Endothelial cell of umbilical vein (primary cell): ENCODE measurements around the gene CPT1A. TPM values are rescaled to one million over a fixed set of nuclear protein-coding genes. Genes with fewer than 3 reads are reported as not detected.

Source experiments
- BruUV-seq: library from RNA; stranded (reverse); fragments of 400-500 nt; replicated peaks from 2 replicates; lab custom pipeline; 2021; lab: Mats Ljungman, UMichigan
- CTCF ChIA-PET: fragments of 300-600, 350-600 bp; sonication (Branson Sonifier 250); formaldehyde crosslinking; loops from one replicate; lab custom pipeline; 2021; ENCODE audit warnings: antibody characterized with exemption, inconsistent platforms; lab: Charles Lee
- POLR2A ChIA-PET: fragments of 300-600, 350-600 bp; sonication (Branson Sonifier 250); formaldehyde crosslinking; loops from one replicate; lab custom pipeline; 2021; ENCODE audit warnings: antibody characterized with exemption, inconsistent platforms; lab: Charles Lee
- DNase-seq: peaks from one replicate; pipeline ENCODE4 v3.0.0-alpha.2; 2011; ENCODE audit warnings: low read depth, low spot score
- FAIRE-seq: peaks from 2 replicates; lab custom pipeline; 2011; peaks lifted over from hg19 to GRCh38; lab: Jason Lieb, UNC
- H2AFZ ChIP-seq: 2 replicates; pipeline ENCODE4 v1.6.0; 2012; ENCODE audit warnings: low read depth, low read length, control low read depth, inconsistent platforms
- H3K27ac ChIP-seq: 2 replicates; pipeline ENCODE4 v1.5.1; 2011; ENCODE audit warnings: low read depth, mild to moderate bottlenecking, control low read depth, low read length, moderate library complexity; ENCODE audit not compliant: insufficient read depth
- H3K27me3 ChIP-seq, 2 experiments: 2 replicates each; pipeline versions ENCODE4 v1.6.0 to v1.6.1; 2011; ENCODE audit warnings: low read length in 2 of 2, mixed read lengths in 1 of 2; ENCODE audit not compliant: control insufficient read depth in 2 of 2, insufficient read depth in 2 of 2
- H3K36me3 ChIP-seq, 2 experiments: 2 replicates in 1 of 2; 3 replicates in 1 of 2; pipeline ENCODE4 v1.5.1; 2011; ENCODE audit warnings: low read length in 2 of 2, mild to moderate bottlenecking in 1 of 2, moderate library complexity in 1 of 2; ENCODE audit not compliant: control insufficient read depth in 2 of 2, insufficient read depth in 2 of 2; ENCODE audit errors: extremely low read depth in 1 of 2
- H3K4me1 ChIP-seq: 3 replicates; pipeline ENCODE4 v1.5.1; 2011; ENCODE audit warnings: mild to moderate bottlenecking, low read length; ENCODE audit not compliant: control insufficient read depth, insufficient read depth; ENCODE audit errors: extremely low read depth
- H3K4me2 ChIP-seq: 2 replicates; pipeline ENCODE4 v1.6.1; 2011; ENCODE audit warnings: low read length, control low read depth, mixed read lengths; ENCODE audit not compliant: insufficient read depth
- H3K4me3 ChIP-seq, 3 experiments: fragments of 200-600 bp in 1 of 3; sonication (generic), shearing (Covaris generic) in 1 of 3; replicated peaks in 1 of 3; 2 replicates each; pipeline ENCODE4 v1.5.1; 2011 to 2016; ENCODE audit warnings: control low read depth in 3 of 3, low read length in 3 of 3, mild to moderate bottlenecking in 2 of 3, inconsistent platforms in 1 of 3, low read depth in 1 of 3, moderate library complexity in 1 of 3; ENCODE audit not compliant: insufficient read depth in 1 of 3
- H3K79me2 ChIP-seq: 2 replicates; pipeline ENCODE4 v1.6.0; 2012; ENCODE audit warnings: low read length, inconsistent platforms; ENCODE audit not compliant: control insufficient read depth, insufficient read depth
- H3K9ac ChIP-seq: replicated peaks from 2 replicates; pipeline ENCODE3; 2011; ENCODE audit warnings: low read length, control low read depth; ENCODE audit not compliant: insufficient read depth; ENCODE audit errors: extremely low read depth
- H3K9me1 ChIP-seq: replicated peaks from 3 replicates; pipeline ENCODE4 v1.6.0; 2011; ENCODE audit warnings: mild to moderate bottlenecking, low read length; ENCODE audit not compliant: control insufficient read depth, insufficient read depth; ENCODE audit errors: extremely low read depth
- H3K9me3 ChIP-seq: replicated peaks from 2 replicates; pipeline ENCODE4 v1.5.1; 2012; ENCODE audit warnings: low read length, inconsistent platforms; ENCODE audit not compliant: control insufficient read depth, insufficient read depth
- H4K20me1 ChIP-seq: replicated peaks from 2 replicates; pipeline ENCODE3; 2011; ENCODE audit warnings: mild to moderate bottlenecking, low read length; ENCODE audit not compliant: control insufficient read depth, insufficient read depth; ENCODE audit errors: extremely low read depth
- CTCF ChIP-seq, 2 donors: IDR thresholded peaks; 1 replicate in 1 of 2; 2 replicates in 1 of 2; pipeline ENCODE4 v1.5.1; 2011; ENCODE audit warnings: low read length in 2 of 2, mild to moderate bottlenecking in 2 of 2, moderate library complexity in 2 of 2, control low read depth in 1 of 2, inconsistent platforms in 1 of 2, low read depth in 1 of 2; ENCODE audit not compliant: insufficient read depth in 1 of 2; ENCODE audit errors: extremely low read depth in 1 of 2
- EZH2 ChIP-seq: IDR thresholded peaks from 2 replicates; pipeline ENCODE4 v1.6.1; 2012; ENCODE audit warnings: borderline replicate concordance, low read depth, mild to moderate bottlenecking, moderate library complexity, low read length, inconsistent platforms; ENCODE audit not compliant: severe bottlenecking
- FOS ChIP-seq: IDR thresholded peaks from 2 replicates; pipeline ENCODE4 v1.6.1; 2011; ENCODE audit warnings: mild to moderate bottlenecking, low read length, moderate library complexity, borderline replicate concordance; ENCODE audit not compliant: insufficient read depth
- GATA2 ChIP-seq: IDR thresholded peaks from 2 replicates; pipeline ENCODE4 v1.7.0; 2011; ENCODE audit warnings: low read depth, mild to moderate bottlenecking, moderate library complexity, mixed read lengths, low read length; ENCODE audit not compliant: insufficient read length, insufficient read depth
- JUN ChIP-seq: IDR thresholded peaks from 2 replicates; pipeline ENCODE4 v1.6.1; 2011; ENCODE audit warnings: borderline replicate concordance, low read depth; ENCODE audit not compliant: insufficient read length, insufficient read depth
- MAX ChIP-seq: IDR thresholded peaks from 2 replicates; pipeline ENCODE4 v1.6.1; 2011; ENCODE audit not compliant: insufficient read depth, insufficient read length
- MYC ChIP-seq: IDR thresholded peaks from one replicate; pipeline ENCODE4 v1.6.1; 2011; ENCODE audit warnings: mild to moderate bottlenecking, low read depth, low read length
- POLR2A ChIP-seq: IDR thresholded peaks from 2 replicates; pipeline ENCODE4 v1.6.1; 2012; ENCODE audit warnings: low read depth, mild to moderate bottlenecking, control low read depth, low read length
- POLR2AphosphoS5 ChIP-seq: IDR thresholded peaks from 2 replicates; pipeline ENCODE4 v1.6.1; 2012; ENCODE audit warnings: low read depth, mild to moderate bottlenecking, control low read depth, low read length, moderate library complexity; ENCODE audit not compliant: insufficient read depth
- dilution Hi-C: fragments of 300-500 bp; cut with MboI; formaldehyde crosslinking; loops from one replicate; pipeline ENCODE4 v1.15.0; 2019; ENCODE audit warnings: low sequenced_read_pairs; ENCODE audit not compliant: extremely low pct_ligation_motif_present
- intact Hi-C: fragments of 100-400 bp; cut with micrococcal nuclease; formaldehyde crosslinking; loops from one replicate; pipeline ENCODE4 v1.10.0; 2022
- polyA plus RNA-seq, 4 experiments: library from polyadenylated mRNA; depleted of rRNA in 3 of 4; stranded (reverse) in 3 of 4; unstranded in 1 of 4; fragments of >200 nt; gene quantifications; 2 replicates each; pipeline versions ENCODE4 v1.2.1 to v1.2.3, GENCODE V29; 2011 to 2012; ENCODE audit warnings: missing spikeins in 1 of 4
- total RNA-seq: library from RNA; stranded (reverse); gene quantifications from 2 replicates; pipeline ENCODE4 v1.2.3, GENCODE V29; 2021

The CPT1A gene
- total and polyA plus RNA-seq, 2 donors (not counting 3 experiments of a cell fraction or from before 2014, with no cell fraction given): 26.3 to 62.1 TPM

- Histone ChIP-seq H3K9me1 (no peaks in the 10 kb centered on the region), H4K20me1 (no peaks in the 10 kb centered on the region), H3K9ac (no peak overlapping the region), H3K4me1 (peaks cover 42% of the 10 kb centered on the region), H3K4me3 (peak overlapping the region; percentile 32 to 73 (median 65)), H3K36me3 (no peaks in the 10 kb centered on the region), H3K27me3 (peaks cover 2 to 13% of the 10 kb centered on the region in 2 experiments), H3K27ac (no peak overlapping the region), H2AFZ (peak overlapping the region; percentile 56), H3K9me3 (no peaks in the 10 kb centered on the region), H3K79me2 (peaks cover 2% of the 10 kb centered on the region), H3K4me2 (peak overlapping the region; percentile 57)
- no TSS peak for BruUV-seq
- FAIRE-seq (no peak), DNase-seq (no peak)
- no peak for TF ChIP-seq MYC
- TF ChIP-seq CTCF (IDR thresholded peaks at IDR 0.05; ENCODE audit: extremely low read depth in 1 of 2, insufficient read depth in 1 of 2, low read depth in 1 of 2, low read length in 2 of 2): no peak
- TF ChIP-seq FOS: no peak
- no peak for TF ChIP-seq MAX
- TF ChIP-seq GATA2: no peak
- TF ChIP-seq POLR2AphosphoS5: no peak
- no peak for TF ChIP-seq POLR2A
- TF ChIP-seq EZH2: no peak
- no peak for TF ChIP-seq JUN
- CTCF ChIA-PET: interaction anchor here (0.9 to 3.2 kb wide), 5 partner anchors 10 to 44 kb away, joined by 3 to 12 read pairs (median 3); no protein-coding TSS in a partner anchor
- dilution Hi-C loops: no loop called here
- POLR2A ChIA-PET: no interaction called here
- intact Hi-C loops: loop anchor here (1.0 kb wide), 1 partner anchor 13 kb away; no protein-coding TSS in a partner anchor
Measured at GRCh38 chr11:68842427-68843051, 823 bp upstream of the CPT1A start.
